Stomach (tissue), 4 donors: Measurements from ENCODE around the gene FAM229A.

Experiments
- CTCF ChIP-seq, 7 experiments: fragments of 450-650 bp in 4 of 7; fragments of 200-600 bp in 3 of 7; sonication (generic) in 3 of 7; IDR thresholded peaks; one replicate each; pipeline ENCODE4 v1.5.1; 2016 to 2019; ENCODE audit warnings: antibody characterized with exemption in 7 of 7, control low read depth in 2 of 7, mild to moderate bottlenecking in 1 of 7
- POLR2A ChIP-seq, 4 donors: fragments of 450-650 bp; IDR thresholded peaks; one replicate each; pipeline ENCODE4 v1.6.1; 2016; ENCODE audit warnings: antibody characterized with exemption in 4 of 4, control low read depth in 2 of 4, mild to moderate bottlenecking in 1 of 4, moderate library complexity in 1 of 4

DNA sequence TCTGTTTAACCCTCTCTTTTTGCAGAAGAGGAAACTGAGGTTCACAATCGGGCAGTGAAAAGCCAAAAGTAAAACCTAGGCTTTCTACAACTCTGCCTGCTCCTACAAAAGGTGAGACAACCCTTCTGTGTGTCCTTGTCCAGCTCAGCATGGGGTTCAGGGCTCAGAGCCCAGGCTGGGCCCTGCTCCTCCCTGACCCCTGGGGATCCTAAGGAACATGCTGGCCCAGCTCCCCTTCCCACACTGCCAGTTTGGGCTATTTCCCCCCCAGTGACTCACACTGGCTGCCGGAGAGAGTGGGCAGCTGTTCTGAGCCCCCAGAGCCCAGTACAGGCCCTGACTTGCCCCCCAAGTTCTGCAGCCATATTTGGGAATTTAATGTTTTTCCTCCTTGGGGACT lies 8.9 kb downstream of the FAM229A start:
- TF ChIP-seq POLR2A (IDR thresholded peaks at IDR 0.05) (no peak), CTCF (IDR thresholded peaks at IDR 0.05) (no peak)
